ENCODE measurements around the gene DOCK11. TPM values are rescaled to one million over a fixed set of nuclear protein-coding genes. Genes with fewer than 3 reads are reported as not detected.

DOCK11 gene
- total RNA-seq, 1 experiment from 2014 or later: 3.4 TPM

- peak; percentile 48 for DNase-seq (ENCODE audit: low read depth)
These were observed 34.8 kb downstream of the DOCK11 start for GRCh38 chrX:118530219-118530911.

- DNase-seq (ENCODE audit: low read depth): peak; percentile 60
These were observed 39.3 kb downstream of the DOCK11 start for GRCh38 chrX:118534716-118535493.

- no peak for DNase-seq (ENCODE audit: low read depth)
These were observed 40.6 kb downstream of the DOCK11 start for GRCh38 chrX:118536204-118536603.

GRCh38 chrX:118536687-118537461, 41.3 kb downstream of the DOCK11 start:
- DNase-seq (ENCODE audit: low read depth): peak; percentile 40

GRCh38 chrX:118538386-118538785, 42.8 kb downstream of the DOCK11 start:
- no peak for DNase-seq (ENCODE audit: low read depth)

GRCh38 chrX:118540342-118540741, 44.7 kb downstream of the DOCK11 start:
- DNase-seq (ENCODE audit: low read depth): no peak

GRCh38 chrX:118541482-118541881, 45.9 kb downstream of the DOCK11 start:
- no peak for DNase-seq (ENCODE audit: low read depth)

GRCh38 chrX:118545510-118545909, 49.9 kb downstream of the DOCK11 start:
- no peak for DNase-seq (ENCODE audit: low read depth)

- DNase-seq (ENCODE audit: low read depth): no peak
These were observed 53.2 kb downstream of the DOCK11 start for GRCh38 chrX:118548841-118549240.

- DNase-seq (ENCODE audit: low read depth): peak; percentile 54
These were observed 55.2 kb downstream of the DOCK11 start for GRCh38 chrX:118550792-118551191.

GRCh38 chrX:118551426-118551825, 55.8 kb downstream of the DOCK11 start:
- no peak for DNase-seq (ENCODE audit: low read depth)

GRCh38 chrX:118552121-118552900, 56.7 kb downstream of the DOCK11 start:
- DNase-seq (ENCODE audit: low read depth): peak; percentile 73

GRCh38 chrX:118553042-118553710, 57.6 kb downstream of the DOCK11 start:
- DNase-seq (ENCODE audit: low read depth): peak; percentile 29

- DNase-seq (ENCODE audit: low read depth): peak; percentile 28
These were observed 58.9 kb downstream of the DOCK11 start for GRCh38 chrX:118554511-118554910.

- DNase-seq (ENCODE audit: low read depth): no peak
These were observed 63.3 kb downstream of the DOCK11 start for GRCh38 chrX:118558926-118559325.

GRCh38 chrX:118560489-118560888, 64.9 kb downstream of the DOCK11 start:
- no peak for DNase-seq (ENCODE audit: low read depth)

- no peak for DNase-seq (ENCODE audit: low read depth)
These were observed 67.1 kb downstream of the DOCK11 start for GRCh38 chrX:118562582-118563164.

GRCh38 chrX:118564498-118564897, 68.9 kb downstream of the DOCK11 start:
- no peak for DNase-seq (ENCODE audit: low read depth)

- DNase-seq (ENCODE audit: low read depth): no peak
These were observed 70.2 kb downstream of the DOCK11 start for GRCh38 chrX:118565853-118566252.

GRCh38 chrX:118566359-118566758, 70.7 kb downstream of the DOCK11 start:
- DNase-seq (ENCODE audit: low read depth): no peak

GRCh38 chrX:118569676-118570075, 74.1 kb downstream of the DOCK11 start:
- DNase-seq (ENCODE audit: low read depth): no peak

Data from M059J (cell line).